Activated T-cell treated with anti-CD3 and anti-CD28 coated beads for 1 hour (primary cell): Measurements from ENCODE around the gene NFATC2.

ENCODE experiments used
- DNase-seq: peaks from one replicate; pipeline ENCODE4 v3.0.0-alpha.2; 2020; ENCODE audit warnings: low read depth

NFATC2 gene

GRCh38 chr20:51429696-51430095 lies 112.8 kb downstream of the NFATC2 start:
- DNase-seq: no peak

- no peak for DNase-seq
Observed at GRCh38 chr20:51429144-51429482, 113.4 kb downstream of the NFATC2 start.

DNA sequence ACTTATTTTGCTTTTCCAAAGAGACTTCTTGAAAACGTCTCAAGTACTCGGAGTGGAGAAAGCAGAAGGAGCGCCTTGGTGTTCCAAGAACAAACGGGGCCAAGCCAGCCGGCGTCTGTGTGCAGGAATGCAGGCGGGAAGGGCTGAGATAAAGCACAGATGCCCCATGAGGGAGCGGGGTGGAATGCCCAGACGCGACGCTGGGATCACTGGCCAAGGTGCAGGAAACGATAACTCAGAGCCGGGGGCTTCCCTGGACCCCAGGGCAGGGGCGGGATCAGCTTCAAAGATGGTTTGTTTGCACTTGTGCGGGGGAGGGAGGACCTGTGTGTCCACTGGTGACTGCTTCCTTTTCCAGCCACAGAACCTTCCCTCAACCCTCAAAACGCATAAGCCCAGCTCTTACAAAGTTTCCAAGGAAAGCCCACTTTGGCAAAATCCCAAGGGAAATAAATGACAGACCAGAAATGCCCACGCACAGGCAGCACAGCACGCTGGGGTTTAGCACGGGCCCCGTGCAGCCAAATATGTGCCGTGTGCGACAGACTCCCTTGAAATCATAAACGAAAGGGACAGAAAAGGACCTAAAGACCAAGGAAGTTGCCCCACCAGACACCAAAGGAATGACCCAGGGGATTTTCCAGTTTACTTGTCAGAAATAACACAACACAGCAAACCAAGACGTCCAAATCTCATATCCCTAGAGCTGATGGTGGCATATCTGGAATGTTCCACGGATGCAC lies 113.9 kb downstream of the NFATC2 start:
- no peak for DNase-seq

DNA sequence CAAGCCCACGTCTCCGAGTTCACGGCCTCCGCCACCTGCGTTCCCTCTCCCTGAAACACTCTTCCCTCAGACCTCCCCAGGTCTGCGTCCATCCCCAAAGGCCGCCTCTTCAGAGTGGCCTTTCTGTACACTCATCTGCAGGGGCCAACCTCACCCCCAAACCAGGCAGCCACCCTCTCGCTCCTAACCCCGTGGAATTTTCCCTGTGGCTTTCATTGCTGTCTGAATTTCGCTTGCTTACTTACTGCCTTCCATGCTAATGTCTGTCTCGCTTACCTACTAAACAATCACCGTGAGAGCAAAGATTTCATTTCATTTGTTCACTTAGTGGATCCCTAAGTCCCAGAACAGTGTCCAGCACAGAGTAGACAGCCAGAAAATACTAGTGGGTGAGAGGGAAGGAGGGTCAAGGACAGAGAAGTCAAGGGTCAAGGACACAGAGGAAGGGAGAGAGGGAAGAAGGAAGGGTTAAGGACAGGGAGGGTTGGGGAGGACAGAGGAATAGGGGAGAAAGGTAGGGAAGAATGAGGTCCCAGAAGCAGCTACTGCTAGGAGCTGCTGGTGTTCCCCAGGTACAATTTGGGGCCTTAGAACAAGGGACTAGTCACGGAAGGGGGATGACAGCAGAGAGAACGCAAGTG lies 114.7 kb downstream of the NFATC2 start:
- no peak for DNase-seq

DNA sequence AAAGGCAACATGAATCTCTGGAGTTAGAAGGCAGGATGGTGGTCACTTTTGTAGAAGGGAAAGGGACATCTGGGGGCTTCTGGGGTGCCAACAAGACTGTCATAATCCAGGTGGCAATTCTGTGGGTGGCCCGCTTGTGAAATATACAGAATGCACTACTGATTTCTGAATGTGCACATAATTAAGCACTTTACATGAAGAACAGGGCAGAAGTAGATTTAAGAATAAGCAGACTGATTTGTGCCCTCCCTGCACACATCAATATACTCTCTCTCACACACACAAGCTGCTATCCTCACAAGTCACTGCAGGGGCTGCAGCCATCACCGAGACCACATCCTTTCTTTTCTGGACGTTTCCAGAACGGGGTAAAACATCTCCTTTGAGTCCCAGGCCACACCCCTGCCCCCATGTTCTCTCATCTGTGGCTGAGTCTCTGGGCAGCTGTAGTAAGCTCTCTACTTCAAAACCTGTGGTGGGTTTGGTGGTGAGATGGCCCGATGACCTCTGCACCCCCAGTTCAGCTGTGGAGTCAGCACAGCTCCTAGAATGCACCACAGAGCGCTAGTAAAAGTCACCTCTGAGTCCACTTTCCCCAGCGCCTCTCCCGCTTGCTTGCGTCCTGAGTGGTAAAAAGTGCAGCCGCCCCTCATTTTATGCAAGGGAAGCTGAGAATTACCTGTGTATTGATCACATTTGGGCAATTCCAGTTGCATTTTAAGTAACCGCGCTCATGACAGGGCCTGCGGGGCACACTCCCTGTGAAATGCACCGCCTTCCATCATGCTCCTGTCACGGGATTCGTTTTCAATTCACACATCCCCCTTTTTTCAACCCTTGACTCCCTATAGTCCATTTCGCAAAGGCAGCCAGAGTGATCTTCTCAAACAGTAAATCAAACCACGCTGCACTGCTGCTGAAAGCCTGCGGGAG lies 115.5 kb downstream of the NFATC2 start:
- no peak for DNase-seq

DNA sequence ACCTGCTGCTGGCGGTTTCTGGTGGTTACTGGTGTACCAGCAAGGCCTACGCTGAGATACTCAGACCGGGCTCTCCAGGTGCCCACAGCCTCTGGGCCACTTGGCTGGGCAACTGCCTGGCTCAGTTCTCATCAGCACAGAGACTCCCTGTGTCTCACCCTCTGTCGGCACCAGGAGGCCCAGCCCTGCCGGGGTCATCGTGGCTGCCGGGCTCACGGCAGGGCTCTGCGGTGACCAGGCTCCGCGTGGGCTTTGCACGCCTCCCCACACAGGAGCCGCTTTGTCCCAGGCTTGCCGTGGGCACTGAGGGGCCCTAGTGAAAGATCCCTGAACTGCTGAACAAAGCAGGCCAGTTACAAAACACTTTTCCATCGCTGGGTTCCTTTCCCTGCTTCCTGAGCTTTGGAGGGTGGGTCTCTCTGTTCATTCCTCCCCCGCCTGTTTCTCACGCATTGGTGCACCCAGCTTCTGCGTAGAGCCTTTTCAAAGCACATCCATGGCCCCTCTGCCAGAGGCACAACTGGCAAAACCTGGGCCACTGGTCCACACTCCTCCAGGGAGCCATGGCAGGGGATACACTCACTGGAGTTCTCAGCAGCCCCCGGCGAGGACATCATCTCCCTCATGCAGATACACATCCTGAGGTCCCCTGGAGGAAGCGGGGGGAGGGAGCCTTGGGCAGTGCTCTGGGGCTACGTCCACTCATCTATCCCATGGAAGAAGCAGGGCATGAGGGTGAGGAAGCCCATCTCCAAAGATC lies 117.0 kb downstream of the NFATC2 start:
- no peak for DNase-seq

GRCh38 chr20:51424270-51425117 lies 118.0 kb downstream of the NFATC2 start:
- DNase-seq: no peak

- no peak for DNase-seq
Observed at GRCh38 chr20:51423810-51424209, 118.7 kb downstream of the NFATC2 start.

DNA sequence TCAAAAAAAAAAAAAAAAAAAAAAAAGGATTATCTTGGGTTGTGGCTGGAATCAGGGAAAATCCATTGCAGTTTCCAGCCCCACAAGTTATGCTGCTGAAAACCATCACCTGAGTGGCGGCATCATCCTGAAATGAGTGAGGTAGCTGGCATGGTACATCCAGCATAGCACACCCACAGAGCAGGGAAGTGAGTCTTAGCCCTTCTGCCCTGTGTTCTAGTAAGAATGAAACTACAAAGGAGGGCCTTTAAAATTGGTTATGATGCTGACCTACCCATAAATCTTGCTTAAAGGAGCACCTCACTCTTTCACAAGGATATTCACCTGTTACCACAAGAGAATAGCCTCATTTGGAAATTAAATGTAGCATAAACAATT lies 119.2 kb downstream of the NFATC2 start:
- DNase-seq: no peak

DNA sequence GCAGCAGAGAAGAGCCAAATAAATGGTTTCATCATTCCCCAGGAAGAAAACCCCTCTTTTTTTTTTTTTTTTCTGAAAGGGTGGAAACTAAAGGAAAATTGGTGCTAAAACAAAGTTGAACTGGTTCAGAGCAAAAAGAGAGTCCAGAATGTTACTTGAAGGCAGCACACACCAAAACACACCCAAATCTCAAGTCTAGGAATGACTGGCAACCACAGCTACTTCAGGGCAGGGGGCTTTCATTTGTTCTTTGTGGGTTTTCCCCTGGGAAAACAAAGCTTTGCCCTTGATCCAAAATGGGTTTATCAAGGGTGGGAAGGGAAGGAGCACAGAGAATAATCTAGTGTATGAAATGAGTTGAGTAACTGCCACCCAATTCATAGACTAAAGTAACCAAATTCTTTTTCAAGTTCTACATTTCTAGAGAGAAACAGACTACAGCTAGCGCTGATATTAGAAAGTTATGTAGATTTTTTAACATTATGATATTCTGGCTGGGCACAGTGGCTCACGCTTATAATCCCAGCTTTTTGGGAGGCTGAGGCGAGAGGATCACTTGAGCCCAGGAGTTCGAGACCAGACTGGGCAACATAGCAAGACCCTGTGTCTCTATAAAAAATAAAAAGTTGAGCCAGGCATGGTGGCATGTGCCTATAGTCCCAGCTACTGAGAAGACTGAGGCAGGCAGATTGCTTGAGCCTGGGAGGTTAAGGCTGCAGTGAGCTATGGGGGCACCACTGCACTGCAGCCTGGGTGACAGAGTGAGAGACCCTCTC lies 119.8 kb downstream of the NFATC2 start:
- DNase-seq: no peak

DNA sequence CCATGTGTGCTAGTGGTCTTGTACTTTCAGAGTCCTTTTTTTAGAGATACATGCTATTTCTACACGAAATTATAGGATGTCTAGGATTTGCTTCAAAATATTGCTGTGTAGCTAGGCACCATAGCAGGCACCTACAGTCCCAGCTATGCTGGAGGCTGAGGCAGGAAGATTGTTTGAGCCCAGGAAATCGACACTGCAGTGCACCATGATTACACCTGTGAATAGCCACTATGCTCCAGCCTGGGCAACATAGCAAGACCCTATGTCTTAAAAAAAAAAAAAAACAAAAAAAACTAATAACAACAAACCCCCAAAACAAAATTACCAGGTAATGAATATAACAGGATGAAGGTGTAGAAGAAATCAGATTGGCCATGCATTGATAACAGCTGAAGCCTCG lies 121.7 kb downstream of the NFATC2 start:
- no peak for DNase-seq

GRCh38 chr20:51420111-51420510 lies 122.4 kb downstream of the NFATC2 start:
- no peak for DNase-seq

DNA sequence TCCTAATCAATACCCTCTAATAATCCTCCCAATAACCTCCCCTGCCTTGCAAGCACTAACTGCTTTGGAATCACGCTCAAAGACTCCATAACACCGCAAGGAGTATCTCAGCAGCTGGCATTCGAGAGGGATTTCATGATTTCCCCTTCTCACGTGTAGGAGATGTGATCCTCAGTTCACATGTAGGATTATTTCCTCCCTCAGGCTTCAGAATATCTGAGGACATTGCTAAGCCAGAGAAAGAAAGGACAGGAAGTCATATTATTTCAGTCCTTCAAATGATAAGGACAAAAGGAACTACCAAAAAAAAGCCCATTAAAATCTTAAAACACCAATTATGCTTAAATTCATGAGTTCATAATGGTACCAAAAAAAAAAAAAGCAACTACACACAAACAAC lies 122.9 kb downstream of the NFATC2 start:
- DNase-seq: no peak

GRCh38 chr20:51419231-51419630 lies 123.3 kb downstream of the NFATC2 start:
- no peak for DNase-seq

- no peak for DNase-seq
Observed at GRCh38 chr20:51418137-51418529, 124.4 kb downstream of the NFATC2 start.

GRCh38 chr20:51417250-51418136 lies 125.0 kb downstream of the NFATC2 start:
- no peak for DNase-seq

DNA sequence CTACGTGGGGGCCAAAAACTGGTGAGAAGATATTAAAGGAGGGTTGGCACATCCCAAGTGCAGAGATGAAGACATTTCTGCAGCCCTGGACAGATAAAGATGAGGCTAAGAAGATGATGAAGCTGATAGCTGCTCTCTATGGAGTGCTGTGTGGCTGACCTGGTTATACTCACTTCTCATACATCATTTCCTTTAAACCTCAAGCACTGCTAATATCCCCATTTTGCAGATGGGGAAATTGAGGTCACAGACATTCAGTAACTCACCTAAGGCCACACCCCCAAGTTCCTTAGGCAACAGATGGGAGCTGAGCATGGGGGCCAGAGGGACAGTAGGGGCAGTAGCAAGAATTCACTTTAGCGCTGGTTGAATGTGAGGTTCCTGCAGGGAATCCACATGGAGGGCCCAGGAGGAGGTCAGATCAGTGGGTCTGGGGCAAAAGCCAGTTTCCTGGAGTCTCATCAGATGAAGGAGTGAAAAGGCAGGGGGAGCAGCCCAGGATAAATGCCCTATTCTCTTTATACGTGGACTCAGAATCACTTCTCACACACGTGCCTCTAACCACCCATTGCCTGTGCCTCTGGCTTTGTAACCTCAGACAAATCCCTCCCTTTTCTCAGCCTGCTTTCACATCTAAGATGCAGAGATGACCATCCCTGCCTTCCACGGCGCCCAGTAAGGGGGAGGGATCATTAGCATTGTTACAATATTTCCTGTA lies 125.8 kb downstream of the NFATC2 start:
- DNase-seq: no peak

DNA sequence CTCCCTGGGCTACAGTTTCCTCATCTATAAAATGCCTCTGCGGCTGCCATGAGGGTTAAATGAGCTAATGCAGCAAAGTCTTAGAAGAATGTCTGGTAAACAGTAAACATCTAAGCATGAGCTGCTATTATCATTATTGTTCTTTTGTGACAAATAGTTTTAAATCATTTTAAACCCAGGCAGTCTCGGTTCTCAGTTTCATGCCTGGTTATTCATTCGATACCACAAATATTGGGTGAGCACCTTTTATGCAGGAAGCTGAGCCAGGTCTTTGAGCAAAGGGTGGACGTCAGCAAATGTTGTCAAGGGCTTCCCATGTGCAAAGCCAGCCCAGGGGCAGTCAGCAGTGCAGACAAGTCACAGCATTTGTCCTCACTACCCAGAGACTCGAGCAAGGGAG lies 128.7 kb downstream of the NFATC2 start:
- DNase-seq: no peak

- no peak for DNase-seq
Observed at GRCh38 chr20:51412951-51413481, 129.5 kb downstream of the NFATC2 start.
